Trophoblast cell (in vitro differentiated cells and primary cell): ENCODE measurements around the gene MAEA.

ENCODE experiments used
- DNase-seq, 2 donors: peaks; one replicate each; pipeline ENCODE4 v3.0.0-alpha.2; 2016
- H2AFZ ChIP-seq: 2 replicates; pipeline ENCODE4 v1.6.1; 2013; ENCODE audit warnings: low read length, moderate library complexity, mild to moderate bottlenecking; ENCODE audit not compliant: insufficient read depth, poor library complexity
- H2AK5ac ChIP-seq: 2 replicates; pipeline ENCODE4 v1.6.1; 2013; ENCODE audit warnings: mild to moderate bottlenecking, low read length
- H2BK120ac ChIP-seq: 2 replicates; pipeline ENCODE4 v1.6.1; 2013; ENCODE audit warnings: low read length, mild to moderate bottlenecking, moderate library complexity; ENCODE audit not compliant: insufficient read depth, poor library complexity
- H2BK12ac ChIP-seq: 2 replicates; pipeline ENCODE4 v1.6.1; 2013; ENCODE audit warnings: mild to moderate bottlenecking, low read length, moderate library complexity
- H2BK5ac ChIP-seq: 2 replicates; pipeline ENCODE4 v1.6.1; 2013; ENCODE audit warnings: low read length, low read depth, moderate library complexity, mild to moderate bottlenecking; ENCODE audit not compliant: poor library complexity
- H3K14ac ChIP-seq: 2 replicates; pipeline ENCODE4 v1.6.1; 2013; ENCODE audit warnings: mild to moderate bottlenecking, low read length
- H3K18ac ChIP-seq: 2 replicates; pipeline ENCODE4 v1.6.1; 2013; ENCODE audit warnings: mild to moderate bottlenecking, low read length
- H3K23ac ChIP-seq: 2 replicates; pipeline ENCODE4 v1.6.1; 2013; ENCODE audit warnings: low read length
- H3K27ac ChIP-seq: 2 replicates; pipeline ENCODE4 v1.5.1; 2013; ENCODE audit warnings: low read depth, mild to moderate bottlenecking, inconsistent platforms, low read length, moderate library complexity
- H3K27me3 ChIP-seq: 2 replicates; pipeline ENCODE4 v1.6.1; 2013; ENCODE audit warnings: inconsistent platforms, mild to moderate bottlenecking, low read length, moderate library complexity; ENCODE audit not compliant: insufficient read depth
- H3K36me3 ChIP-seq, 2 experiments: 1 replicate in 1 of 2; 2 replicates in 1 of 2; pipeline ENCODE4 v1.6.1; 2013; ENCODE audit warnings: low read length in 2 of 2, mild to moderate bottlenecking in 2 of 2, moderate library complexity in 1 of 2; ENCODE audit not compliant: insufficient read depth in 2 of 2, control insufficient read depth in 1 of 2
- H3K4ac ChIP-seq: 2 replicates; pipeline ENCODE4 v1.6.1; 2013; ENCODE audit warnings: low read depth, mild to moderate bottlenecking, low read length, moderate library complexity
- H3K4me1 ChIP-seq, 2 experiments: 1 replicate in 1 of 2; 2 replicates in 1 of 2; pipeline ENCODE4 v1.6.1; 2013; ENCODE audit warnings: low read length in 2 of 2, mild to moderate bottlenecking in 2 of 2, moderate library complexity in 1 of 2; ENCODE audit not compliant: insufficient read depth in 2 of 2, control insufficient read depth in 1 of 2
- H3K4me2 ChIP-seq: 2 replicates; pipeline ENCODE4 v1.6.1; 2013; ENCODE audit warnings: inconsistent platforms, mild to moderate bottlenecking, low read length, moderate library complexity
- H3K4me3 ChIP-seq: 2 replicates; pipeline ENCODE4 v1.5.1; 2013; ENCODE audit warnings: mild to moderate bottlenecking, low read depth, low read length, inconsistent platforms
- H3K79me1 ChIP-seq: one replicate; pipeline ENCODE4 v1.6.1; 2013; ENCODE audit warnings: low read length
- H3K79me2 ChIP-seq: 2 replicates; pipeline ENCODE4 v1.6.1; 2013; ENCODE audit warnings: low read length, mild to moderate bottlenecking; ENCODE audit not compliant: control insufficient read depth, insufficient read depth, poor library complexity
- H3K9ac ChIP-seq: 2 replicates; pipeline ENCODE4 v1.6.1; 2013; ENCODE audit warnings: mild to moderate bottlenecking, low read length
- H3K9me3 ChIP-seq: 2 replicates; pipeline ENCODE4 v1.6.1; 2013; ENCODE audit warnings: low read depth, mild to moderate bottlenecking, control low read depth, inconsistent platforms, low read length; ENCODE audit not compliant: insufficient read depth
- H4K12ac ChIP-seq: 2 replicates; pipeline ENCODE4 v1.6.1; 2013; ENCODE audit warnings: low read depth, mild to moderate bottlenecking, low read length, moderate library complexity
- H4K8ac ChIP-seq: 2 replicates; pipeline ENCODE4 v1.6.1; 2013; ENCODE audit warnings: low read depth, mild to moderate bottlenecking, low read length, moderate library complexity
- H4K91ac ChIP-seq: one replicate; pipeline ENCODE4 v1.6.1; 2013; ENCODE audit warnings: low read depth, mild to moderate bottlenecking, low read length, moderate library complexity
- WGBS: extraction: QIAGEN DNeasy Blood & Tissue Kit; methylation state at CpG from one replicate; pipeline ENCODE4 v1.1.7; 2013; ENCODE audit warnings: missing lambda C conversion rate; ENCODE audit not compliant: insufficient read length, insufficient coverage; ENCODE audit errors: extremely low coverage; 5-methylcytosine and 5-hydroxymethylcytosine counted together

MAEA gene

DNA sequence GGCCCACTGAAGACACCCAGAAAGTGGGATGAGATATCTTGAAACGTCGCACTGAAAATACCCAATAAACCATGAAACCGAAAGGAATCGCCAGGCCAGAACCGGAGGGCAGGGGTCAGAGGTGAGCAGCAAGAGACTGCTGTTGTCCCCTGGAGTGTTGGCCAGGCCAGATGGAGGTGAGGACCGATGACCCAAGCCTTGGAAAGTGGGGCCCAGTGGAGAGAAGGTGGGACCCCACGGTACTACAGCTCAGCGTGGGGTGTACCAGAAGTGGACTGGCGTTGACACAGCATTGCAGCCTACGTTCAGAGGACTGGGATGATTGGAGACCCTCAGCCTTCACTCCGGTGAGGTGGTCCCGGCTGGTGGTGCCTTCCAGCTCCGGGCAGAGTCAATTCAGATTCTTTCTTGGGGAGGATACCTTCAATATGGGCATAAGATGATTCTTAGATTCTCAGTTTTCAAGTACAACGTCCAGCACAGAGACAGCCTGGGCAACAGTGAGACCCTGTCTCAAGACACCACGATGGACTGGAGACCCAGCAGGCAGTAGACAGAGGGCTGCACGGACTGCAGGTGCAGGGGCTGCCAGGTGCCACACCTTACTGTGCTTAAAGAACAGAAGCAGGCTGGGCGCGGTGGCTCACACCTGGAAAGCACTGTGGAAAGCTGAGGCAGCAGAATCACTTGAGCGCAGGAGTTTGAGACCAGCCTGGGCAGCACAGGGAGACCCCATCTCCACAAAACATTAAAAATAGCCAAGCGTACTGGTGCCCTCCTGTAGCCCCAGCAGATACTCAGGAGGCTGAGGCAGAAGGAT lies 23.3 kb downstream of the MAEA start:
- H2BK12ac ChIP-seq: no peak overlapping the region
- H3K36me3 ChIP-seq: peaks cover 56 to 61% of the 10 kb centered on the region in 2 experiments
- H3K4me3 ChIP-seq: no peak overlapping the region
- no peak for DNase-seq
- H3K79me2 ChIP-seq: peaks cover 11% of the 10 kb centered on the region
- H3K9me3 ChIP-seq: peaks cover 2% of the 10 kb centered on the region
- H4K91ac ChIP-seq: no peak overlapping the region
- H3K79me1 ChIP-seq: no peaks in the 10 kb centered on the region
- peaks cover 15 to 18% of the 10 kb centered on the region in 2 experiments for H3K4me1 ChIP-seq
- no CpG with 5 or more reads among the region's 20 CpGs for WGBS
- H3K4me2 ChIP-seq: no peak overlapping the region
- H2BK5ac ChIP-seq: no peak overlapping the region
- H2BK120ac ChIP-seq: no peak overlapping the region
- H4K12ac ChIP-seq: no peak overlapping the region
- H3K14ac ChIP-seq: no peak overlapping the region
- H3K18ac ChIP-seq: no peak overlapping the region
- no peak overlapping the region for H4K8ac ChIP-seq
- no peak overlapping the region for H2AK5ac ChIP-seq
- no peak overlapping the region for H3K4ac ChIP-seq
- no peak overlapping the region for H2AFZ ChIP-seq
- H3K27me3 ChIP-seq: no peaks in the 10 kb centered on the region
- no peak overlapping the region for H3K27ac ChIP-seq
- no peak overlapping the region for H3K23ac ChIP-seq
- H3K9ac ChIP-seq: no peak overlapping the region

DNA sequence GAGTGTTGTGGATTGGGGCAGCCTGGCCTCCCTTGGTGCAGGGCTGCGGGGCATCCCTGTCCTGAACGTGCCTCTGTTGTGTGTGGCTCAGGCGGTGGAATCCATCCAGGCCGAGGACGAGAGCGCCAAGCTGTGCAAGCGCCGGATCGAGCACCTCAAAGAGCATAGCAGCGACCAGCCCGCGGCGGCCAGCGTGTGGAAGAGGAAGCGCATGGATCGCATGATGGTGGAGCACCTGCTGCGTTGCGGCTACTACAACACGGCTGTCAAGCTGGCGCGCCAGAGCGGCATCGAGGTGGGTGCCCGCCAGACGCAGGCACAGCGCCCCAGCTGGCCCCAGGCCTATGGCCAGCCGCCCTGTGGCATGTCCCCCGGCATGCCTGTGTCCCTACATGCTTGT lies 25.6 kb downstream of the MAEA start:
- WGBS: no CpG with 5 or more reads among the region's 28 CpGs

DNA sequence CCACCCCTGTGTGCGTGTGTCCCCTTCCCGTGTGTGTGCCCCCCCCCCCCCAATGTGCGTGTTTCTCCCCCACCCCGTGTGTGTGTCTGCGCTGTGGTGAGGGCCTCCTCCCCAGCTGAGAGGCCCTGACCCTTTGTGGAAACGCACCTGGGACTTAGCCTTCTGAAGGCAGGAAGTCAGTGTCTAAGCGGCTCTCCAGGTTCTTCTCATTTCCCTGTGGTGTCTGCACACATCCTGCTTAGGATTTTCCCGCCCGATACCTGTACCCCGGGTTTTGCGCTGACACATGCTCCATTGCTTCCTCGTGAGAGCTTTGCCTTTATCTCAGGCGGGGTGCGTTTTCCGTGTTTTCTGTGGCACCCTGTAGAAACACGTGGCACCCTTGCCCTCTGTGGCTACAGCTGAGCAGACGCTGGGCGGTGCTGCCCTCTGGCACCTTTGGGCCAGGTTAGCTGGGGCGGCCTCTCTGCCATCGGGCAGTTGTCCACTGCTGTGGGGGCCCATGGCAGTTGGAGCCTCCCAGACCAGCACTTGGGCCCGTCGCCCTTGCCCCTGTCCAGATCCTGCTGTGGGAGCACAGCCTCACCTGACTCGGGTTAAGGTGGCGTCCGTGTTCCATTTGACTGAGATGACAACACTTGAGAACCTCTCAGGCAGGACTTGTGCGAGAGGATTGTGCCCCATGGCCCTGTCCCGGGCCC lies 26.3 kb downstream of the MAEA start:
- H3K27ac ChIP-seq: no peak overlapping the region
- no peak overlapping the region for H2BK12ac ChIP-seq
- H2BK5ac ChIP-seq: no peak overlapping the region
- H3K36me3 ChIP-seq: peaks cover 67 to 69% of the 10 kb centered on the region in 2 experiments
- no peak overlapping the region for H2AFZ ChIP-seq
- H3K4me1 ChIP-seq: no peaks in the 10 kb centered on the region
- WGBS: no CpG with 5 or more reads among the region's 27 CpGs
- H4K8ac ChIP-seq: no peak overlapping the region
- no peak overlapping the region for H3K4ac ChIP-seq
- no peak overlapping the region for H2BK120ac ChIP-seq
- H3K9ac ChIP-seq: no peak overlapping the region
- no peak overlapping the region for H3K4me2 ChIP-seq
- no peaks in the 10 kb centered on the region for H3K79me1 ChIP-seq
- H3K27me3 ChIP-seq: no peaks in the 10 kb centered on the region
- H4K91ac ChIP-seq: no peak overlapping the region
- H3K9me3 ChIP-seq: no peaks in the 10 kb centered on the region
- no peak overlapping the region for H4K12ac ChIP-seq
- no peak overlapping the region for H2AK5ac ChIP-seq
- H3K23ac ChIP-seq: no peak overlapping the region
- H3K79me2 ChIP-seq: no peaks in the 10 kb centered on the region
- H3K4me3 ChIP-seq: no peak overlapping the region
- H3K18ac ChIP-seq: no peak overlapping the region
- DNase-seq: no peak
- H3K14ac ChIP-seq: no peak overlapping the region

More for the DNA sequence above, 25.6 kb downstream of the MAEA start:
- Histone ChIP-seq H2AFZ (no peak overlapping the region), H3K14ac (no peak overlapping the region), H3K9ac (no peak overlapping the region), H3K4me2 (no peak overlapping the region), H2BK12ac (no peak overlapping the region), H3K79me2 (peaks cover 4% of the 10 kb centered on the region), H3K4ac (no peak overlapping the region), H4K91ac (no peak overlapping the region), H4K8ac (no peak overlapping the region), H2BK120ac (no peak overlapping the region), H3K4me1 (peaks cover 0 to 2% of the 10 kb centered on the region in 2 experiments), H2BK5ac (no peak overlapping the region), H3K27me3 (no peaks in the 10 kb centered on the region), H2AK5ac (no peak overlapping the region), H3K4me3 (no peak overlapping the region), H4K12ac (no peak overlapping the region), H3K9me3 (peaks cover 1% of the 10 kb centered on the region), H3K36me3 (peaks cover 69 to 70% of the 10 kb centered on the region in 2 experiments), H3K23ac (no peak overlapping the region), H3K79me1 (no peaks in the 10 kb centered on the region), H3K27ac (no peak overlapping the region), H3K18ac (no peak overlapping the region)
- no peak for DNase-seq

DNA sequence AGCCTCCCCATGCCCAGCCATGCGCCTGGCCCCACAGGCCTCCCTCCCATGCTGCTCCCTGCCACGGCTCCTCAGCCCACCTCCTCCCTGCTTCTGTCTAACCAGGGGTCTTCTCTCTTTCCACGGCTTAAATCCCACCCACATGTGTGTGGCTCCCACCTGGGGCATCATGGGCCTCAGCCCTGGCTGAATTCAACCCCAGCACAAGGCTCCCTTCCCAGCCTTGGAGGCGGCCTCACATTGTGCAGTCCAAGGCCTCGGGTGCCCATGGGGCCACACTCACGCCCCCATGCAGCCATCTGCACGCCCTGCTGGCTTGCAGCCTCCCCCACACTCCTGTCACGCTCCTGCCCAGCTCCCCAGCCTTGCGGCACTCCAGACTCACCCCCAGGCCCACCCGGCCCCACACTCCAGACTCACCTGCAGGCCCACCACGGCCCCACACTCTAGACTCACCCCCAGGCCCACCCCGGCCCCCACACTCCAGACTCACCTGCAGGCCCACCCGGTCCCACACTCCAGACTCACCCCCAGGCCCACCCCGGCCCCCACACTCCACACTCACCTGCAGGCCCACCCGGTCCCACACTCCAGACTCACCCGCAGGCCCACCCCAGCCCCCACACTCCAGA lies 27.0 kb downstream of the MAEA start:
- no peak overlapping the region for H3K4ac ChIP-seq
- no peak overlapping the region for H4K12ac ChIP-seq
- no peak overlapping the region for H4K91ac ChIP-seq
- no peak overlapping the region for H2AK5ac ChIP-seq
- H3K9me3 ChIP-seq: no peaks in the 10 kb centered on the region
- no CpG with 5 or more reads among the region's 16 CpGs for whole genome bisulfite sequencing
- H3K4me1 ChIP-seq: no peaks in the 10 kb centered on the region
- H3K4me3 ChIP-seq: no peak overlapping the region
- no peak overlapping the region for H3K14ac ChIP-seq
- H2BK5ac ChIP-seq: no peak overlapping the region
- H2AFZ ChIP-seq: no peak overlapping the region
- H3K18ac ChIP-seq: no peak overlapping the region
- no peak overlapping the region for H3K27ac ChIP-seq
- H3K9ac ChIP-seq: no peak overlapping the region
- H3K79me1 ChIP-seq: no peaks in the 10 kb centered on the region
- H2BK12ac ChIP-seq: no peak overlapping the region
- no peak for DNase-seq
- no peak overlapping the region for H4K8ac ChIP-seq
- H3K79me2 ChIP-seq: no peaks in the 10 kb centered on the region
- no peak overlapping the region for H3K23ac ChIP-seq
- peaks cover 66 to 69% of the 10 kb centered on the region in 2 experiments for H3K36me3 ChIP-seq
- no peak overlapping the region for H3K4me2 ChIP-seq
- no peak overlapping the region for H2BK120ac ChIP-seq
- H3K27me3 ChIP-seq: no peaks in the 10 kb centered on the region
